ENCODE results near the gene CPT1C. TPM values are rescaled to one million over a fixed set of nuclear protein-coding genes. Genes with fewer than 3 reads are reported as not detected.

Gene CPT1C
- polyA plus RNA-seq, 1 donor (not counting 4 experiments of a cell fraction or from before 2014, with no cell fraction given), result 0.41 TPM

- no peaks in the 10 kb centered on the region for H3K27me3 ChIP-seq (ENCODE audit: control insufficient read depth, extremely low read depth, insufficient read depth, low read length)
- H3K36me3 ChIP-seq (ENCODE audit: control insufficient read depth in 2 of 2, extremely low read depth in 1 of 2, insufficient read depth in 2 of 2, low read length in 2 of 2), result peaks cover 27 to 28% of the 10 kb centered on the region in 2 experiments
- dilution Hi-C loops (cut with MboI; ENCODE audit: extremely low pct_ligation_motif_present, low sequenced_read_pairs), result no loop called here
- H3K4me1 ChIP-seq (ENCODE audit: control insufficient read depth, extremely low read depth, insufficient read depth, low read length), result peaks cover 12% of the 10 kb centered on the region
- H3K9ac ChIP-seq (ENCODE audit: control insufficient read depth, extremely low read depth, insufficient read depth, low read length), result no peak overlapping the region
- peaks cover 76% of the 10 kb centered on the region for H3K79me2 ChIP-seq (ENCODE audit: control insufficient read depth, insufficient read depth, low read length)
- DNase-seq (ENCODE audit: low read depth, low spot score) (no peak), FAIRE-seq (no peak)
- no peak overlapping the region for H3K27ac ChIP-seq (ENCODE audit: control insufficient read depth, insufficient read depth, low read length)
- H3K4me3 ChIP-seq (ENCODE audit: control insufficient read depth in 2 of 3, extremely low read depth in 1 of 3, insufficient read depth in 2 of 3, low read depth in 1 of 3, low read length in 3 of 3), result no peak overlapping the region
- H3K9me3 ChIP-seq (ENCODE audit: control insufficient read depth, low read depth, low read length), result no peaks in the 10 kb centered on the region
- H2AFZ ChIP-seq (ENCODE audit: control insufficient read depth, low read length), result no peak overlapping the region
- H3K4me2 ChIP-seq (ENCODE audit: control insufficient read depth, extremely low read depth, insufficient read depth, low read depth, low read length), result no peak overlapping the region
- H3K9me1 ChIP-seq (ENCODE audit: control insufficient read depth, extremely low read depth, insufficient read depth, low read length), result no peaks in the 10 kb centered on the region
- TF ChIP-seq EZH2 (IDR thresholded peaks at IDR 0.05; ENCODE audit: low read length), result no peak
- no peak for TF ChIP-seq CTCF (optimal IDR thresholded peaks at IDR 0.05 in 1 of 3, IDR thresholded peaks at IDR 0.05 in 1 of 3, conservative IDR thresholded peaks at IDR 0.05 in 1 of 3; ENCODE audit: extremely low read depth in 1 of 3, insufficient read depth in 2 of 3, low read length in 3 of 3)
- peaks cover 6% of the 10 kb centered on the region for H4K20me1 ChIP-seq (ENCODE audit: control insufficient read depth, extremely low read depth, insufficient read depth, low read length)
These were observed 44.3 kb upstream of the CPT1C start for GRCh38 chr19:49646586-49646985.

- no peak overlapping the region for H2AFZ ChIP-seq (ENCODE audit: control insufficient read depth, low read length)
- TF ChIP-seq CTCF (optimal IDR thresholded peaks at IDR 0.05 in 1 of 3, IDR thresholded peaks at IDR 0.05 in 1 of 3, conservative IDR thresholded peaks at IDR 0.05 in 1 of 3; ENCODE audit: extremely low read depth in 1 of 3, insufficient read depth in 2 of 3, low read length in 3 of 3), result no peak
- no peak for TF ChIP-seq EZH2 (IDR thresholded peaks at IDR 0.05; ENCODE audit: low read length)
- H3K4me3 ChIP-seq (ENCODE audit: control insufficient read depth in 2 of 3, extremely low read depth in 1 of 3, insufficient read depth in 2 of 3, low read depth in 1 of 3, low read length in 3 of 3), result no peak overlapping the region
- FAIRE-seq (no peak), DNase-seq (ENCODE audit: low read depth, low spot score) (no peak)
- H3K4me2 ChIP-seq (ENCODE audit: control insufficient read depth, extremely low read depth, insufficient read depth, low read depth, low read length), result no peak overlapping the region
- H3K36me3 ChIP-seq (ENCODE audit: control insufficient read depth in 2 of 2, extremely low read depth in 1 of 2, insufficient read depth in 2 of 2, low read length in 2 of 2), result peaks cover 42 to 45% of the 10 kb centered on the region in 2 experiments
- no peak overlapping the region for H3K27ac ChIP-seq (ENCODE audit: control insufficient read depth, insufficient read depth, low read length)
- H3K9me1 ChIP-seq (ENCODE audit: control insufficient read depth, extremely low read depth, insufficient read depth, low read length), result no peaks in the 10 kb centered on the region
- no peaks in the 10 kb centered on the region for H3K27me3 ChIP-seq (ENCODE audit: control insufficient read depth, extremely low read depth, insufficient read depth, low read length)
- dilution Hi-C loops (cut with MboI; ENCODE audit: extremely low pct_ligation_motif_present, low sequenced_read_pairs), result no loop called here
- peaks cover 7% of the 10 kb centered on the region for H4K20me1 ChIP-seq (ENCODE audit: control insufficient read depth, extremely low read depth, insufficient read depth, low read length)
- H3K9me3 ChIP-seq (ENCODE audit: control insufficient read depth, low read depth, low read length), result no peaks in the 10 kb centered on the region
- H3K79me2 ChIP-seq (ENCODE audit: control insufficient read depth, insufficient read depth, low read length), result peaks cover 50% of the 10 kb centered on the region
- no peak overlapping the region for H3K9ac ChIP-seq (ENCODE audit: control insufficient read depth, extremely low read depth, insufficient read depth, low read length)
- H3K4me1 ChIP-seq (ENCODE audit: control insufficient read depth, extremely low read depth, insufficient read depth, low read length), result no peaks in the 10 kb centered on the region
These were observed 39.7 kb upstream of the CPT1C start for GRCh38 chr19:49651029-49651819.

Data from keratinocyte (primary cell).